ENCODE data around the gene SESTD1.

SESTD1 gene

GRCh38 chr2:179107737-179108136 is 156.9 kb downstream of the SESTD1 start:
- Histone ChIP-seq H3K27ac (no peak overlapping the region), H3K27me3 (no peaks in the 10 kb centered on the region), H3K36me3 (peaks cover 48 to 58% (median 51%) of the 10 kb centered on the region in 3 donors), H3K9me3 (no peaks in the 10 kb centered on the region), H3K4me1 (peaks cover 0 to 31% (median 15%) of the 10 kb centered on the region in 4 donors), H3K4me3 (no peak overlapping the region)
- no peak for DNase-seq
- no peak for TF ChIP-seq CTCF (IDR thresholded peaks at IDR 0.05)
- intact Hi-C loops (cut with DNase I; ENCODE audit: low total_unique reads) = no loop called here

GRCh38 chr2:179106676-179107428 is 157.8 kb downstream of the SESTD1 start:
- peak overlapping the region in 1 of 2 donors; percentile 28 for H3K27ac ChIP-seq
- H3K27me3 ChIP-seq = no peaks in the 10 kb centered on the region
- DNase-seq = peak in 1 of 2 donors; percentile 74

DNA sequence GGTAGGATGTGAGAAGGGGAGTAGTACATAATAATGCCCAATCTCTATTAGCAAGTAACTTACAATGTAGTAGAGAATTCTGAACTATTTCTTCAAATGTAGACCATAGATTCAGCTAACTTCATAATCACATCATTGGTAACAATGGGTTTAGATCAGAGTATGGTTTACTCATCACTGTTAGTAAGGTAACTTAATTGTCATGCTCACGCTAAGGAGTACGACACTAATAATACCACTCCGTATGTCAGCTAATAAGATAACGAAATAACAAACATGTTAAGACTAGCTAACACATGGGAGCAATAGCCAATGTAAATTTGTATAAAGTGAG is 158.3 kb downstream of the SESTD1 start:
- Histone ChIP-seq H3K27ac (peak overlapping the region in 1 of 2 donors; percentile 28), H3K27me3 (no peaks in the 10 kb centered on the region), H3K36me3 (peaks cover 37 to 45% (median 37%) of the 10 kb centered on the region in 3 donors), H3K4me3 (no peak overlapping the region), H3K9me3 (no peaks in the 10 kb centered on the region), H3K4me1 (peaks cover 0 to 31% (median 15%) of the 10 kb centered on the region in 4 donors)
- no peak for DNase-seq
- intact Hi-C loops (cut with DNase I; ENCODE audit: low total_unique reads) = no loop called here
- TF ChIP-seq CTCF (IDR thresholded peaks at IDR 0.05) = no peak

More at GRCh38 chr2:179106676-179107428, 157.8 kb downstream of the SESTD1 start:
- Histone ChIP-seq H3K4me3 (no peak overlapping the region), H3K4me1 (peaks cover 0 to 31% (median 15%) of the 10 kb centered on the region in 4 donors), H3K36me3 (peaks cover 42 to 50% (median 43%) of the 10 kb centered on the region in 3 donors), H3K9me3 (no peaks in the 10 kb centered on the region)
- intact Hi-C loops (cut with DNase I; ENCODE audit: low total_unique reads) = no loop called here
- TF ChIP-seq CTCF (IDR thresholded peaks at IDR 0.05) = no peak

GRCh38 chr2:179104736-179105135 is 159.9 kb downstream of the SESTD1 start:
- Histone ChIP-seq H3K27ac (peak overlapping the region in 1 of 2 donors; percentile 14), H3K27me3 (no peaks in the 10 kb centered on the region), H3K4me1 (peaks cover 0 to 31% (median 15%) of the 10 kb centered on the region in 4 donors), H3K4me3 (no peak overlapping the region), H3K9me3 (no peaks in the 10 kb centered on the region), H3K36me3 (peaks cover 22 to 34% (median 34%) of the 10 kb centered on the region in 3 donors)
- DNase-seq = no peak
- TF ChIP-seq CTCF (IDR thresholded peaks at IDR 0.05) = no peak
- intact Hi-C loops (cut with DNase I; ENCODE audit: low total_unique reads) = no loop called here

DNA sequence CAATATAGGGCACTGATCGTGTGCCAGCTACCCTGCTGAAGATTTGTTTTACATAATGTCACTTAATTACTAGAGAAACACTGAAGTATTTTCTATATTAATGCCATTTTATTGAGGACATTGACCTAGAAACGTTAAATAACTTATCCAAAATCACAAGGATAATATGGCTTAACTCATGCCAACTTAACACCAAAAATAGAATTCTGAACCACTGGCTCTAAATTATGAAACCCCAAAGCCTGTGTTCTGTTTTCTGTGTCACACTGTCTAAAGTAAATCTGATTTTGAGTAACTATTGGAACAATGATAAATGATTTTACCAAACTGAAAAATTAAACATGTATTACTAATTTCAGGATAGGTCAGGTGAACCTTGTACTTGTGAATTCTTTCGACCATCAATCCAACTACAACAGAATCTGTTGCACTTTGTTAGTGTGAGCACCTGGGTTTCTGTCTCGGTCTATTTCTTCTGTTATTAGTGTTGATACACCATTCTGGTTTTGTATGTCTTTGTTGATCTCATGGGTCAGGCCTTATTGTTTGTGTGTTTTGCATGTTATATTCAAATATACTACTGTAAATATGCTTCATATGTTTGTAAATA is 166.4 kb downstream of the SESTD1 start:
- no peak overlapping the region for H3K4me3 ChIP-seq
- intact Hi-C loops (cut with DNase I; ENCODE audit: low total_unique reads) = no loop called here
- peaks cover 0 to 3% (median 3%) of the 10 kb centered on the region in 3 donors for H3K9me3 ChIP-seq
- no peaks in the 10 kb centered on the region for H3K27me3 ChIP-seq
- DNase-seq = no peak
- H3K4me1 ChIP-seq = no peaks in the 10 kb centered on the region
- H3K27ac ChIP-seq = no peak overlapping the region
- H3K36me3 ChIP-seq = peaks cover 0 to 8% (median 5%) of the 10 kb centered on the region in 3 donors
- TF ChIP-seq CTCF (IDR thresholded peaks at IDR 0.05) = no peak

Measured in tibial artery (tissue), 4 donors.